Neuronal stem cell (in vitro differentiated cells): Measurements from ENCODE around the gene TTC28.

Experiments
- DNase-seq: peaks from one replicate; pipeline ENCODE4 v3.0.0-alpha.2; 2013; ENCODE audit warnings: low spot score
- H2AFZ ChIP-seq: one replicate; pipeline ENCODE4 v1.6.1; 2013; ENCODE audit warnings: mild to moderate bottlenecking, low read length, inconsistent platforms
- H2AK5ac ChIP-seq: 2 replicates; pipeline ENCODE4 v1.6.1; 2013; ENCODE audit warnings: low read depth, mild to moderate bottlenecking, inconsistent platforms, low read length, moderate library complexity, mixed read lengths
- H2BK120ac ChIP-seq: 2 replicates; pipeline ENCODE4 v1.6.1; 2013; ENCODE audit warnings: low read depth, mild to moderate bottlenecking, inconsistent platforms, low read length, moderate library complexity, mixed read lengths
- H2BK12ac ChIP-seq: one replicate; pipeline ENCODE4 v1.6.1; 2013; ENCODE audit warnings: low read length, inconsistent platforms
- H2BK15ac ChIP-seq: 2 replicates; pipeline ENCODE4 v1.6.1; 2013; ENCODE audit warnings: mild to moderate bottlenecking, low read length, inconsistent platforms, mixed read lengths
- H2BK5ac ChIP-seq: one replicate; pipeline ENCODE4 v1.6.1; 2013; ENCODE audit warnings: inconsistent platforms, mild to moderate bottlenecking, low read length, moderate library complexity
- H3K14ac ChIP-seq: one replicate; pipeline ENCODE4 v1.6.1; 2013; ENCODE audit warnings: low read length, inconsistent platforms
- H3K18ac ChIP-seq: 2 replicates; pipeline ENCODE4 v1.6.1; 2013; ENCODE audit warnings: low read length, inconsistent platforms
- H3K23ac ChIP-seq: 2 replicates; pipeline ENCODE4 v1.6.1; 2013; ENCODE audit warnings: low read depth, mild to moderate bottlenecking, mixed read lengths, low read length, inconsistent platforms; ENCODE audit not compliant: poor library complexity
- H3K27ac ChIP-seq: replicated peaks from 3 replicates; pipeline ENCODE4 v1.5.1; 2013; ENCODE audit warnings: low read length, inconsistent platforms
- H3K27me3 ChIP-seq, 3 experiments: 2 replicates each; pipeline ENCODE4 v1.6.1; 2013; ENCODE audit warnings: low read length in 3 of 3, mild to moderate bottlenecking in 2 of 3, inconsistent platforms in 1 of 3, low read depth in 1 of 3, mixed read lengths in 1 of 3, moderate library complexity in 1 of 3; ENCODE audit not compliant: control insufficient read depth in 3 of 3, insufficient read depth in 3 of 3
- H3K36me3 ChIP-seq, 2 donors: replicated peaks in 1 of 2; 2 replicates each; pipeline ENCODE4 v1.6.1; 2013; ENCODE audit warnings: low read length in 2 of 2; ENCODE audit not compliant: control insufficient read depth in 2 of 2, insufficient read depth in 2 of 2
- H3K4ac ChIP-seq: 2 replicates; pipeline ENCODE4 v1.6.1; 2013; ENCODE audit warnings: inconsistent platforms, mild to moderate bottlenecking, low read length, moderate library complexity
- H3K4me1 ChIP-seq, 2 donors: 1 replicate in 1 of 2; 2 replicates in 1 of 2; pipeline ENCODE4 v1.6.1; 2013; ENCODE audit warnings: low read length in 2 of 2, low read depth in 1 of 2; ENCODE audit not compliant: control insufficient read depth in 2 of 2, insufficient read depth in 1 of 2
- H3K4me2 ChIP-seq: one replicate; pipeline ENCODE4 v1.6.1; 2013; ENCODE audit warnings: mild to moderate bottlenecking, low read length, inconsistent platforms; ENCODE audit not compliant: insufficient read depth, poor library complexity, severe bottlenecking
- H3K4me3 ChIP-seq, 2 donors: 2 replicates each; pipeline ENCODE4 v1.5.1; 2013; ENCODE audit warnings: low read length in 2 of 2, mild to moderate bottlenecking in 2 of 2, inconsistent platforms in 1 of 2, moderate library complexity in 1 of 2
- H3K79me1 ChIP-seq: one replicate; pipeline ENCODE4 v1.6.1; 2013; ENCODE audit warnings: low read depth, mild to moderate bottlenecking, inconsistent platforms, low read length, moderate library complexity
- H3K9ac ChIP-seq: one replicate; pipeline ENCODE4 v1.6.1; 2013; ENCODE audit warnings: mild to moderate bottlenecking, low read depth, low read length, inconsistent platforms; ENCODE audit not compliant: poor library complexity
- H3K9me3 ChIP-seq, 2 donors: replicated peaks in 1 of 2; 2 replicates each; pipeline versions ENCODE3 to v1.6.1; 2013; ENCODE audit warnings: low read length in 2 of 2, mild to moderate bottlenecking in 2 of 2, inconsistent platforms in 1 of 2, low read depth in 1 of 2, mixed read lengths in 1 of 2, moderate library complexity in 1 of 2; ENCODE audit not compliant: control insufficient read depth in 2 of 2, insufficient read depth in 1 of 2
- H4K8ac ChIP-seq: one replicate; pipeline ENCODE4 v1.6.1; 2013; ENCODE audit warnings: low read depth, mild to moderate bottlenecking, inconsistent platforms, low read length, moderate library complexity
- H4K91ac ChIP-seq: one replicate; pipeline ENCODE4 v1.6.1; 2013; ENCODE audit warnings: low read length, low read depth, mild to moderate bottlenecking, inconsistent platforms; ENCODE audit not compliant: poor library complexity
- WGBS, 2 donors: extraction: QIAGEN DNeasy Blood & Tissue Kit; methylation state at CpG; one replicate each; pipeline ENCODE4 v1.1.7; 2013; ENCODE audit warnings: missing lambda C conversion rate in 2 of 2, mixed read lengths in 1 of 2; ENCODE audit not compliant: insufficient read length in 2 of 2, insufficient replicate concordance in 1 of 2; ENCODE audit errors: extremely low coverage in 2 of 2; 5-methylcytosine and 5-hydroxymethylcytosine counted together

The TTC28 gene

DNA sequence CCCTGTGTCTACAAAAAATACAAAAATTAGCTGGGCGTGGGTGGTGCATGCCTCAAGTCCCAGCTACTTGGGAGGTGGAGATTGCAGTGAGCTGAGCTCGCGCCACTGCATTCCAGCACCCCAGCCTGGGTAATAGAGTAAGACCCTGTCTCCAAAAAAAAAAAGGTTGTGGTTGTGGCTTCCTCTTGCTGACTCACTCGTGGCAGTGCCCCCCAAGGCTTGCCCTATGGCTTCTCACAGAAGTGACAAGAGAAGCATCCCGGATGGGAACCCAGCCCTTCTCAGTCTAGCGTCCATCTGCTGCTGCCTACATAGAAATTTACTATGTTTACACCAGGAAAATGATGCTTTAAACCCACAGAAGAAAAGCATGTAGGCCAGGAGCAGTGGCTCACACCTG is 692.1 kb downstream of the TTC28 start:
- Histone ChIP-seq H4K91ac (no peak overlapping the region), H3K27ac (no peak overlapping the region), H3K9me3 (no peaks in the 10 kb centered on the region), H3K18ac (no peak overlapping the region), H2BK12ac (no peak overlapping the region), H4K8ac (no peak overlapping the region), H2AFZ (no peak overlapping the region), H3K4ac (no peak overlapping the region), H3K4me2 (no peak overlapping the region), H3K79me1 (no peaks in the 10 kb centered on the region), H3K9ac (no peak overlapping the region), H2BK15ac (no peak overlapping the region), H3K36me3 (peaks cover 21 to 97% of the 10 kb centered on the region in 2 donors), H3K4me1 (no peaks in the 10 kb centered on the region), H3K4me3 (no peak overlapping the region), H2AK5ac (no peak overlapping the region), H3K14ac (no peak overlapping the region), H2BK120ac (no peak overlapping the region), H3K23ac (no peak overlapping the region), H2BK5ac (no peak overlapping the region), H3K27me3 (no peaks in the 10 kb centered on the region)
- DNase-seq, result no peak
- no CpG with 5 or more reads among the region's 6 CpGs for WGBS, 2 donors

DNA sequence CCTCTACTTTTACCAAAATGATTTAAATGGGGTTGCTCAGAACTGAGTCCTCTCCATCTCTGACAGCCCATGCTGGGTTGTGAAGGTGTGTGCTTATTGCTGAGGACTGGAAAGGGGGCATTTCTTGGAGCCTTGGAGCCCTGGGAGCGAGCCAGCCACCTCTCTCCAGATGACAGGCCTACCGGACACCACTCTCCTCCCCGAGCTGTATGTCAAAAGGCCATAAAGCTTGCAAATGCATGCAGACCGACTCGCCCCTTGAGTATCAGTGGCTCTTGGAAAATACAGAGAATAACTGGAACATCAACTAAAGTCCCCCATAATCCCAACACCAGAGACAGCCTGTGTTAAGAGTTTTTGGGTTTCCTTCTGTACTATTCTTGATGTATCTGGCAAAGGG is 692.7 kb downstream of the TTC28 start:
- Histone ChIP-seq H3K27ac (no peak overlapping the region), H3K9me3 (no peaks in the 10 kb centered on the region), H3K9ac (no peak overlapping the region), H3K27me3 (no peaks in the 10 kb centered on the region), H3K23ac (no peak overlapping the region), H3K4me1 (no peaks in the 10 kb centered on the region), H3K36me3 (peaks cover 22 to 97% of the 10 kb centered on the region in 2 donors), H3K4me2 (no peak overlapping the region), H2BK5ac (no peak overlapping the region), H3K79me1 (no peaks in the 10 kb centered on the region), H3K4ac (no peak overlapping the region), H2BK15ac (no peak overlapping the region), H3K18ac (no peak overlapping the region), H4K91ac (no peak overlapping the region), H3K14ac (no peak overlapping the region), H2AFZ (no peak overlapping the region), H3K4me3 (no peak overlapping the region), H2AK5ac (no peak overlapping the region), H2BK120ac (no peak overlapping the region), H2BK12ac (no peak overlapping the region), H4K8ac (no peak overlapping the region)
- no peak for DNase-seq
- no CpG with 5 or more reads among the region's 5 CpGs for WGBS, 2 donors

DNA sequence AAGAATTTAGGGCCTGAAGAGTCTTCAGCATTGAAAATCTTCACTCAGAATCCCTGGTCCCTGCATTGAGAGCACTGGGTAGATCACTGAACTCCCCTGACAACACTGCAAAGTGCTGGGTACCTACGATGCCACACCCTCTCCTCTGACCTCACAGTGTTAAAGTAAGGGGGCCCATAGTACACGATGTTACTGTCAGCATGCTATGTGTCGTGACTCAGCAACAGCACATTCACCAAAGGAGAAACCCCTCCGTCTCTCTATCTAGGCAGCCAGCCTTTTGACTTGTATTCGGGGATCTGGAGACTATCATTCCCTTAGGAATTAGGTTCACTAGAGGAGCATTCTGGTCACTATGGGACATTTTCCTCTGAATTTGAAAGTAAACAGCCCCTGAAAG is 693.2 kb downstream of the TTC28 start:
- no peak overlapping the region for H4K8ac ChIP-seq
- no peak overlapping the region for H2BK12ac ChIP-seq
- no CpG with 5 or more reads among the region's 5 CpGs for WGBS, 2 donors
- H2AFZ ChIP-seq, result no peak overlapping the region
- H2BK15ac ChIP-seq, result no peak overlapping the region
- no peak overlapping the region for H3K4ac ChIP-seq
- no peak overlapping the region for H3K18ac ChIP-seq
- no peaks in the 10 kb centered on the region for H3K27me3 ChIP-seq
- no peaks in the 10 kb centered on the region for H3K9me3 ChIP-seq
- no peaks in the 10 kb centered on the region for H3K79me1 ChIP-seq
- H3K9ac ChIP-seq, result no peak overlapping the region
- H3K4me2 ChIP-seq, result no peak overlapping the region
- no peaks in the 10 kb centered on the region for H3K4me1 ChIP-seq
- H4K91ac ChIP-seq, result no peak overlapping the region
- H3K23ac ChIP-seq, result no peak overlapping the region
- H3K14ac ChIP-seq, result no peak overlapping the region
- H2BK120ac ChIP-seq, result no peak overlapping the region
- H2BK5ac ChIP-seq, result no peak overlapping the region
- no peak overlapping the region for H3K27ac ChIP-seq
- DNase-seq, result no peak
- peaks cover 23 to 97% of the 10 kb centered on the region in 2 donors for H3K36me3 ChIP-seq
- no peak overlapping the region for H2AK5ac ChIP-seq
- H3K4me3 ChIP-seq, result no peak overlapping the region

GRCh38 chr22:27985323-27986275 is 694.0 kb downstream of the TTC28 start:
- Histone ChIP-seq H3K18ac (peak overlapping the region; percentile 25), H2BK120ac (no peak overlapping the region), H3K23ac (no peak overlapping the region), H3K4me3 (no peak overlapping the region), H2BK12ac (no peak overlapping the region), H2AFZ (no peak overlapping the region), H3K4me1 (peaks cover 0 to 3% of the 10 kb centered on the region in 2 donors), H3K27me3 (no peaks in the 10 kb centered on the region), H3K9me3 (no peaks in the 10 kb centered on the region), H4K91ac (no peak overlapping the region), H2BK15ac (no peak overlapping the region), H3K79me1 (no peaks in the 10 kb centered on the region), H4K8ac (no peak overlapping the region), H3K9ac (no peak overlapping the region), H3K4ac (no peak overlapping the region), H3K14ac (no peak overlapping the region), H3K36me3 (peaks cover 23 to 94% of the 10 kb centered on the region in 2 donors), H2AK5ac (no peak overlapping the region), H3K27ac (no peak overlapping the region), H3K4me2 (no peak overlapping the region), H2BK5ac (no peak overlapping the region)
- DNase-seq, result no peak
- WGBS, 2 donors, result no CpG with 5 or more reads among the region's 12 CpGs
